Dedifferentiated amniotic fluid mesenchymal stem cell (primary cell): ENCODE data around the gene KRT9.

ENCODE experiments used
- DNase-seq: peaks from one replicate; pipeline ENCODE4 v3.0.0-alpha.2; 2016; ENCODE audit errors: extremely low spot score

Gene KRT9

GRCh38 chr17:41528959-41529353, 42.9 kb downstream of the KRT9 start:
- DNase-seq: no peak

GRCh38 chr17:41527063-41528023, 44.5 kb downstream of the KRT9 start:
- DNase-seq: no peak

- DNase-seq: no peak
Measured at GRCh38 chr17:41524261-41524660, 47.6 kb downstream of the KRT9 start.

GRCh38 chr17:41523787-41524186, 48.1 kb downstream of the KRT9 start:
- no peak for DNase-seq

GRCh38 chr17:41523225-41523593, 48.6 kb downstream of the KRT9 start:
- no peak for DNase-seq

GRCh38 chr17:41522301-41523224, 49.3 kb downstream of the KRT9 start:
- DNase-seq: no peak

- DNase-seq: peak; percentile 55
Measured at GRCh38 chr17:41521574-41522261, 50.1 kb downstream of the KRT9 start.

- no peak for DNase-seq
Measured at GRCh38 chr17:41520821-41521521, 50.9 kb downstream of the KRT9 start.

GRCh38 chr17:41519501-41520224, 52.2 kb downstream of the KRT9 start:
- DNase-seq: no peak

GRCh38 chr17:41518789-41519449, 52.9 kb downstream of the KRT9 start, which contains the start of gene KRT15:
Gene KRT15 (minus strand): TSS chr17:41518890. CDS start chr17:41518827, 63 bp downstream.
- no peak for DNase-seq

- DNase-seq: no peak
Measured at GRCh38 chr17:41518031-41518430, 53.8 kb downstream of the KRT9 start.

GRCh38 chr17:41516830-41517283, 55.0 kb downstream of the KRT9 start:
- DNase-seq: no peak

- DNase-seq: no peak
Measured at GRCh38 chr17:41516147-41516829, 55.6 kb downstream of the KRT9 start.
